HG03558 (cell line): Measurements from ENCODE around the gene EDEM3.
"Not testable (repeated sequence)": the region's sequence is repeated elsewhere in the genome, so short reads cannot be mapped to it uniquely, and the experiment has no call there.

ENCODE experiments used
- ATAC-seq: cut with Tn5 transposase; IDR thresholded peaks from one replicate; pipeline ENCODE4 v1.9.1; 2021; ENCODE audit warnings: moderate number of reproducible peaks; ENCODE audit not compliant: unreplicated experiment; ENCODE audit errors: extremely low read depth

EDEM3 gene

DNA sequence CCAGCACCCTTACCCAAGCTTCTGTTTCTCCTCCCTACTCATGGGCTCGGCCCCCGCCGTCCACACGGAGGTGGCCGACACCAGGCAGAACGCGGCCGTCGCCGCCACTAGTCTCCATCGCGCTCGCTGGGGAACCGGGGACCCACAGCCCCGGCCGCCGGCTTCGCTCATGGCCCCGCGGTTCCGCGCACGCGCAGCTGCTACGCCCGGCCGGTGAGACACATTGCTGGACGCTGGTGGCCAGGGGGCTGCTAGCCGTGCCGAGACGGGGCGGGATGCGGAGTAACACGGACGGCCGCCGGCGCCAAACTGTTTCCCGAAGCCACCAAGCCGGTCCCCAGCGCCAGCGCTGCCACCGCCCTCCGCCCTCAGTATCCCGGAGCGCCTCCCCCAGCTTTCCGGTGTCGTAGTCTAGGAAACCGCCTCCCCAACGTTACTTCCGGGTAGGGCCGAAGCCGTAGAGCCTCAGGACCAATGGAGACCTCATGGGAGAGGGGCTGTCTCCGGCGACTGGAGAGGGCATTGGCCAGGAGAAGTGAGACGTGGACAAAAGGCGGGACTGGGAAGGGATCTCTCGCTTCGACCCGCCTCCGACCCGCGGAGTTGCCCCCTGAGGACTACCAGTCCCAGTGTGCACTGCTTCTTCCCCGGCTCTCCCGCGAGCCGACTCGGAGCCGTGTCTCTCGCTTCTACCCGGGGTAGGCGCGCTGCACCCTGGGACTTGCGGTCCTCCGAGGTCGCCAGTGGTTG is at the start of gene EDEM3:
TSS of gene EDEM3 (minus strand) at position 383 of the 750 bp plus-strand sequence. CDS start at position 171, 212 bp downstream.
- peak; percentile 87 for ATAC-seq

GRCh38 chr1:184804220-184804619 is 49.6 kb upstream of the EDEM3 start:
- ATAC-seq, result no peak

GRCh38 chr1:184803180-184803492 is 48.5 kb upstream of the EDEM3 start:
- no peak for ATAC-seq

DNA sequence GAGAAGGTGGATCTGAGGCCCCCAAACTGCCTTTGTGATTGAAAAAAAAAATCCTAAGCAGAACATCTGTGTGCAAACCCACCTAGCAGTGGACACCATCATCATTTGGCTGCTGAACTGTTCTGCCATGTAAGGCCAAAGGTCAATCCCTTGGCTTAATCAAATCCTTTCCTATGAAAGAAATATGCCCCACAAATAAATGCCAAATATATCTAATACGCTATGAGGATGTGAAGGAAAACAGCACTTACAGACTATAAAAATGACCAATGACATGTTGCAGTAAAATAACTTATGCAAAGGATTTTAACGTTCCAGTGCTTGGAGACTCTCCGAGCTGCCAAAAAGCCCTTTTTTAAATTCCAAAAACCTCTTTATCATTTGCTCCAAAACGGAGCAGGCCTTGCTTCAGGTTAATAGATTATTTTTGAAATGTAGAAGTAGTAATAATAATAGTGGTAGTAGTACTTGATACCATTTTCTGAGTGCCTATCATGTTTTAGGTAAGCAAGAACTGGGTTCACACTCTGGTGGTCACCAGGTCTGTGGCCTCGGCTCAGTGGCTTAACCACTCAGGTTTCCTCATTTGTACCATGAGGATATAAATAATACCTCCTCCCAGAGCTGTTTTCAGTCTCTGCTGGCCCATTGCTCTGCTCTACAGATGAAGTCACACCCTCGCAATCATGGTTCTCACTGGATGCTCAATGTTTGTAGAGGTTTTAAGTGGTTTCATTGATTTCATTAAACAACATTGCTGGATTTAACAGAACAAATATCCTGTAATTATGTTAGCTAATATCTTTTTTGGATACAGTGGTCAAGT is 47.9 kb upstream of the EDEM3 start:
- no peak for ATAC-seq

DNA sequence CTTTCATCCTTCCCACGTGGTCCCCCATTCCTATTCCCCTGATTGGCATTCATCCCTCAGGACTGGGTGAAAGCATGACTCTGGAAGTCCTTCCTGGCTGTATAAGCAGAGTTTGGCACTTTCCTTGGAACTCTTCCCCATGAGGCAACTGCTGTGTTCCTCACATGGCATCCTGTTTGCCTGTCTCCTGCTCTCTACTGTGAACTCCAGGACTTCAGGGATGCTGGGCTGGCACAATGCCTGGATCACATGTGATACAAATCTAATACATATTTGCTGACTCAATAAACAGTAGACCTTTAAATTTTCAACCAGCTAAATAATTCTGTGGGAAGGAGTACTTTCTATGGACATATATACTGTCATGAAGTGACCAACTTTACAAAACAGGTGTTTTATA is 46.8 kb upstream of the EDEM3 start:
- no peak for ATAC-seq

DNA sequence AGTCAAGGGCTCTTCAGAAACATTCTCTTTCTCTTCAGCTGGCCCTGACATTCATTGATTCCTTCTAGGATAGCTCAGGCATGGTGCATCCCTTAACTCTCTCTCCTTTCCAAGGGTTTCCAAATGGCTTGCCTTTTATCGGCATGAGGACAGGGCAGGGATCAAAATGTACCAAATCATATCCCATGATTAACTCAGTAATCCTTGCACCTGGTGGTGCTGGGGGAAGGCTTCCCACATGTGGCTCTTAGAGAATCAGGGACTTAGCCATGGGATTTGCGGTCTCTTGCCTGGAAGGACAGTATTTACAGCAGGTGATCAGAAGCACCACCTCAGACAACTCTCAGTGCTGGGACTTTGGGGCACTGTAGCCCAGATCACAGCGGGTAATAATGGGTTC is 46.2 kb upstream of the EDEM3 start:
- no peak for ATAC-seq

GRCh38 chr1:184793967-184794366 is 39.3 kb upstream of the EDEM3 start:
- ATAC-seq, result no peak

- no peak for ATAC-seq
Measured at GRCh38 chr1:184792450-184792969, 37.9 kb upstream of the EDEM3 start.

DNA sequence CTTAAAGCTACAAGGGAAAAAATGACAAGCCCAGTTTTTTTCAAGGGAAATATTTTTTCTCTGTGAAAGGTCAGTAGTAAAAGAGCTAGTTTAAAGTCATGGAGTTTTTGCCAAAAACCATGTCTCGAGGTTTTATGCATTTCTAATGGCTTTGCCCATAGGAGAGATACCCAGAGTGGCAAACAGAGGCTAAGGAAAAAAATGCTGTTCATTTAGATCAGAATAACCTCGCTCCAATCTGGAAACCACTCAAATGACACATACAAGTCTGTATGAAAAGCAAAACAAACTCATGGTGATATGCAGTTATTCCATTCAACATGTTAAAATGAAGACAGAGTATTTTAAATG is 36.9 kb upstream of the EDEM3 start:
- no peak for ATAC-seq

DNA sequence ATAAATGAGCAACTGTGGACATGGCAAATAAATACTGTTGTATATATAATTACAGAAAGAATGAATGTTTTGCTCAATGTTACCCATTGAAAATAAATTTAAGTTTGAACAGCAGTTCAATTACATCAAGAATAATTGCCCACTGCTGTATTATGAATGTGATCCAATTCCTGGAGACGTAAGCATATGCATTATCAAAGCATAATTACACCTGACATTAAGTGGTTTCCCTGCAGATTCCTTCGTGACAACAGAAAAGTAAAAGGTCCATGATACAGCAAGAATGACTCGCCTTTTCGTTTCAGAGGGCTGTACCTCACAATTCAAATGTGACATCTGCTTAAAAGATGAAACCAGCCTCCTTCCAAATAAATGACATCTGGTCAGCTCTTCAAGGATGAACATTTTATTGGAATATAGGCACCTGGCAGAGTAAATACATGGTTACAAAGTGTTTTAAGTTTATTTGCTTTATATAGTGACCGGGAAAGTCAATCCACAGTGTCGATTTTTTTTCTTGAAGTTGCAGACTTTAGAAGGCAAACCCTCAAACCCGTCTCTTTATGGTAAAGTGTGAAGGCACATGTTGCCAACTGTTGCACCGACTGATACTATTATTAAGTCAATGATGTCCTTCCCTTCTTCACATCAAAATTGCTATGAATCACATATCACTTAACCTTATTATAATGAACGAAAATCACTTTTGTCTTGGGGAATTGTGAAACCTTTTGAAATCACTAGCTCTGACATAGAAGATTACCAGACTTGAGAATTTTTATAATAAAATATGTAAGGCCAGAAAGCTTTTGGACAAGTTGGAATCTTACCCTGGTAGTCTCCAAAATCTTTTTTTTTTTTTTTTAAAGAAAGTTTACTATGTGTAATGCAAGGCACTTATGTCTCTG is 36.2 kb upstream of the EDEM3 start:
- ATAC-seq, result no peak

DNA sequence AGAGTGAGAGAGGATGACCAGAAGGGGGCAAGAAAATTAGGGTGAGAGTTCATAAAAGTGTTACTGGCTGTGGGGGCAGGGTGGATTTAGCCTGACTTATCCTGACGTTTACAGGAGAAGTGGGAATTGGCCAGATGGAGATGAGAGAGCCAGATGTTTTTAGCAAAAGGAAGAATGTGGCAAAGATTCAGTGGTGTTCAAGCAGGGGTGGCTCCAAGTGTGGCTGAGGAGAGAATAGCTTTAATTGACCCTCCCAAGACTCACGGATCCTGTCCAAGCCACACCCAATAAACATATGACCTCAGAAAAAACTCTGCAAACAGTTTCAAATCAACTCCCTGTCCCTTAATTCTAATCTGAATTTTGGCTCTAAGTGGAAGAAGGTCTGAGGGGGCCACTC is 35.2 kb upstream of the EDEM3 start:
- ATAC-seq, result no peak

- no peak for ATAC-seq
Measured at GRCh38 chr1:184788970-184789369, 34.3 kb upstream of the EDEM3 start.

DNA sequence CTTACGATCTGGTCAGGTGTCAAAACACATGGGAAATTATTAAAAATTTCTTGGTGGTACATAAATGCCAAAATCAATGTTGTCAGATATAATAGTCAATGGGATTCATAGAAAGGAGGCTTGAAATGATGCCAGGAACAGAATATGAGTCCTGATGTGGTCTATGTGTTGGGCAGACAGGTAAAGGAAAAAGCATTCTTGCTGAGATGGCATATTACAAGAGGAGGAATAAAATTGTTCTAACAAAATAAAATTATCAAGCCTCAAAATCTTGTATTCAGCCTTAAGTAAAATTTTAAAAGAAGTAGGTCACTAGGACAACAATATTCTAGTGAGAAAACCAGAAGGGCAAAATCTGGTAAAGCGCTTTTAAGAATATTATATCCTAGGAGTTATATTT is 30.9 kb upstream of the EDEM3 start:
- ATAC-seq, result no peak

DNA sequence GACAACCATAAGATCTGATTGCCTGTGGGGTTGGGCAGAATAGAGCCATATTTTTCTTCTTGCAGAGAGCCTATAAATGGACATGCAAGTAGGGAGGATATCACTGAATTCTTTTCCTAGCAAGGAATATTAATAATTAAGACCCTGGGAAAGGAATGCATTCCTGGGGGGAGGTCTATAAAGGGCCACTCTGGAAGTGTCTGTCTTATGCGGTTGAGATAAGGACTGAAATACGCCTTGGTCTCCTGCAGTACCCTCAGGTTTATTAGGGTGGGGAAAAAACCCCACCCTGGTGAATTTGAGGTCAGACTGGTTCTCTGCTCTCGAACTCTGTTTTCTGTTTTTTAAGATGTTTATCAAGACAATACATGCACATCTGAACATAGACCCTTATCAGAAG is 29.1 kb upstream of the EDEM3 start:
- not testable (repeated sequence) for ATAC-seq

DNA sequence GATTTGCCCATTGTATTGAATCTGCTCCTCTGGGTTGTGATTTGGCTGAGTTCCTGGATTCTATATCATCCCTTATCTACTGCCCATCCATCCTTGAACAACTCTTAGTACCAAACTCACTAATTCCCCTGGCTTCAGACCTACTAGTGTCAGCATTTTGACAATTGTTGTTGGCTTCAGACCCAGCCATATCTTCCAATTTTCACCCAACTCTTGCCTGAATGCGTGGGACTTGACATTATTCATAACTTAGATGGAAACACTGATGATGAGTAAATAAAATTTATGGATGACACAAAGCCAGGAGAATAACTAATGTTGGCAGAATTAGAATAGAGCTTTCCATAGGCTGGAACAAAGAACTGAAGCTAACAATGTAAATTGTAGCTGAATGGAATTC is 27.3 kb upstream of the EDEM3 start:
- no peak for ATAC-seq

DNA sequence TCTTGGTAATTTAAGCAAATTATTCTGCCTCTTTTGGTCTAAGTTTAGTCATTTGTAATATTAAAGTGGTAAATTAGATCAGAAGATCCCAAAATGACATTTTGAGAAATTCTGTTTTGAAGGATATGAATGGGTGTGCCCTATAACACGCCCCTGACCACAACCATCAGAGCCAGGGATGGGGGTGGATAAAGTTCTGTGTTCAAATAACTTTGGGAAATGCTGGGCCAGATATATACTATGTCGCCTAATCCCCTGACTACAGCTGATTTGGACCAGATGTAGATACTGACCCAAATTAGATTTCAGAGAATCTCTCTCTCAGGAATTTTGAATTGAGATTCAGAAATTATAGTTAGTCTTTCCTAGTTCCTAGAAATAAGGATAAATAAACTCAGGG is 21.2 kb upstream of the EDEM3 start:
- no peak for ATAC-seq

GRCh38 chr1:184775329-184775728 is 20.7 kb upstream of the EDEM3 start:
- no peak for ATAC-seq

- no peak for ATAC-seq
Measured at GRCh38 chr1:184773762-184774320, 19.2 kb upstream of the EDEM3 start.

GRCh38 chr1:184771190-184771691 is 16.6 kb upstream of the EDEM3 start:
- ATAC-seq, result no peak
